ENCODE measurements around the gene PRSS1.
"Not testable (repeated sequence)": the region's sequence is repeated elsewhere in the genome, so short reads cannot be mapped to it uniquely, and the experiment has no call there.

Gene PRSS1

GRCh38 chr7:142767861-142768260 lies 18.6 kb downstream of the PRSS1 start:
- DNase-seq (ENCODE audit: low read depth in 2 of 2): no peak
- no peak for TF ChIP-seq CTCF (IDR thresholded peaks at IDR 0.05; ENCODE audit: low read depth, low read length)
- no peak overlapping the region for H3K4me3 ChIP-seq (replicated peaks in 1 of 2; ENCODE audit: low read depth in 2 of 2, low read length in 2 of 2)

- DNase-seq (ENCODE audit: low read depth in 2 of 2); H3K4me3 ChIP-seq (replicated peaks in 1 of 2; ENCODE audit: low read depth in 2 of 2, low read length in 2 of 2): not testable (repeated sequence)
Measured at GRCh38 chr7:142768885-142769284, 19.6 kb downstream of the PRSS1 start.

GRCh38 chr7:142770661-142771352 lies 21.5 kb downstream of the PRSS1 start, which contains the start of gene PRSS2:
TSS of gene PRSS2 (plus strand) at chr7:142770970. CDS start at chr7:142770983, 13 bp downstream.
- TF ChIP-seq CTCF (IDR thresholded peaks at IDR 0.05; ENCODE audit: low read depth, low read length): no peak
- no peak for DNase-seq (ENCODE audit: low read depth in 2 of 2)
- H3K4me3 ChIP-seq (replicated peaks in 1 of 2; ENCODE audit: low read depth in 2 of 2, low read length in 2 of 2): no peak within 1 kb of the TSS

GRCh38 chr7:142771353-142771723 lies 22.1 kb downstream of the PRSS1 start:
- no peak for TF ChIP-seq CTCF (IDR thresholded peaks at IDR 0.05; ENCODE audit: low read depth, low read length)
- no peak overlapping the region for H3K4me3 ChIP-seq (replicated peaks in 1 of 2; ENCODE audit: low read depth in 2 of 2, low read length in 2 of 2)
- no peak for DNase-seq (ENCODE audit: low read depth in 2 of 2)

GRCh38 chr7:142772051-142772450 lies 22.8 kb downstream of the PRSS1 start:
- no peak for TF ChIP-seq CTCF (IDR thresholded peaks at IDR 0.05; ENCODE audit: low read depth, low read length)
- H3K4me3 ChIP-seq (replicated peaks in 1 of 2; ENCODE audit: low read depth in 2 of 2, low read length in 2 of 2): no peak overlapping the region

GRCh38 chr7:142772673-142773072 lies 23.4 kb downstream of the PRSS1 start:
- DNase-seq (ENCODE audit: low read depth in 2 of 2): no peak
- H3K4me3 ChIP-seq (replicated peaks in 1 of 2; ENCODE audit: low read depth in 2 of 2, low read length in 2 of 2): no peak overlapping the region
- no peak for TF ChIP-seq CTCF (IDR thresholded peaks at IDR 0.05; ENCODE audit: low read depth, low read length)

More at GRCh38 chr7:142772051-142772450, 22.8 kb downstream of the PRSS1 start:
- DNase-seq (ENCODE audit: low read depth in 2 of 2): peak in 1 of 2 donors; percentile 19

- TF ChIP-seq CTCF (IDR thresholded peaks at IDR 0.05; ENCODE audit: low read depth, low read length): no peak
- no peak overlapping the region for H3K4me3 ChIP-seq (replicated peaks in 1 of 2; ENCODE audit: low read depth in 2 of 2, low read length in 2 of 2)
- no peak for DNase-seq (ENCODE audit: low read depth in 2 of 2)
Measured at GRCh38 chr7:142773230-142773629, 24.0 kb downstream of the PRSS1 start.
